ENCODE measurements around the gene PDLIM1.

PDLIM1 gene

DNA sequence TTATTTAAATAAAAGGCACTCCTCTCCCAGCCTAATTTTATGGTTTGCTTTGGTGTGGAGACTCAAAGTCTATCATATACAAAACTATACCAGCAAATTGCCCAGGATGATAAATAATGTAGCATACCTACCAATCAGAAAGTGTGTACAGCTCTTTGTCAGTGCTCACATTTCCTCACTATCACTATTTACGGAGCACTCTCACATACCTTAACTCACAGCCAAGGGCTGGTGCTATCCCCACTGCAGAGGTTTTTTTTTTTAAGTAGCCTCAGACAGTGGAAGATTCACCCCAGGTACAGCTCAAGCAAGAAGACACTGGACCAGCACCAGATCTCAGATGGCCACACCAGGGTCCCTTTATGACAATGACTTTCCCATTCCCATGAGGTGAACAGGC, 2.5 kb downstream of the PDLIM1 start:
- DNase-seq (ENCODE audit: low read depth), result no peak

DNA sequence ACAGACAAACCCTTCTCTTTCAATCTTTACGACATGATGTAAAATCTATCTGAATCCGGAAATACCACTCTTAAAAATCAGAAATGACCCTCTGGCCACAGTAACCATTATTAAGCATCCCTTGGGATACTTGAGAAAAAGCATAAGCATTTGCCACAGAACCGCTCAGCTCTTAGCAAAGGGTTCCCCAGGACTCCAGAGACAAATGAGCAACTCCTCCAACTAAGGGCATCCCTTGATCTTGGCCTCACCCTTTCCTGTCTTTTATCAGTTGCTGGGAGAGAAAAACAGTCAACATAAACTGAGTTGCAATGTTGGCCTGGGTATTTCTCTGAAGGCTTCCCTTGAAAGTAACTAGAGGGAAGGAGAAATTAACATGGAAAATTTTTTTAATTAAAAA, 3.5 kb downstream of the PDLIM1 start:
- no peak for DNase-seq (ENCODE audit: low read depth)

DNA sequence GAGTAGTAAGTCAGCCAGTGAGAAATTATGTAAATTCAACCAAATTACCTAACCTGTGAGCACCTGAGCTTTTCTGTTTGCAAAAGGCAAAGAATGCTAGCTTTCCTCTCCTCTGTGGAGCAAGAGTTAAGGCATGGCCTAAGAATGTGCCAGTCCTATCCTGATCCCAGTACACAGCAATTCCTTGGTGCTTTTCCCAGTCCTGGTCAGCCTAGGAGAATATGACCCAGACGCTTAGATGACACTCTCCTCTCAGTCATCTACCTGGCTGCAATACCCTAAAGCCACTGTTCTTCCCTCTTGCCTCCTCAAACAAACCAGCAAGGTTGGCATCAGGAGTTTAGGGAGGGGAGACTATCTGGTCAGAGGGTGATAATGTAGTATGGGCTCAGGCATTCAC, 4.1 kb downstream of the PDLIM1 start:
- DNase-seq (ENCODE audit: low read depth), result no peak

DNA sequence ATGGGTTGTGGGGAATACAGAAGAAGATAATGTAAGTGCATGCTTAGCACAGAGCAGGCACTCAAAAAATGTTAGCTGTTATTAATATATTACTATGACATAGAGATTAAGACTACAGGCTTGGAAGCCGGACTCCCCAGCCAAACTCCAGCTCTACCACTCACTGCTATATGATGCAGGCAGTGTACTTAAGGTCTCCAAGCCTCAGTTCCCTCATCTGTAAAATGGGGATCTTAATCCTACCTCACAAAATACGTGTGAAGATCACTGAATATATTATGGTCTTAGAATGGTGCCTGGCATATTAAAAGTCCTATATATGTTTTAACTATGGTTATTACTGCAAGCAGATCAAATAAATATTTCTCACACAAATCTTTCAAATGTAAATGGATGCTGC, 5.2 kb downstream of the PDLIM1 start:
- DNase-seq (ENCODE audit: low read depth), result no peak

DNA sequence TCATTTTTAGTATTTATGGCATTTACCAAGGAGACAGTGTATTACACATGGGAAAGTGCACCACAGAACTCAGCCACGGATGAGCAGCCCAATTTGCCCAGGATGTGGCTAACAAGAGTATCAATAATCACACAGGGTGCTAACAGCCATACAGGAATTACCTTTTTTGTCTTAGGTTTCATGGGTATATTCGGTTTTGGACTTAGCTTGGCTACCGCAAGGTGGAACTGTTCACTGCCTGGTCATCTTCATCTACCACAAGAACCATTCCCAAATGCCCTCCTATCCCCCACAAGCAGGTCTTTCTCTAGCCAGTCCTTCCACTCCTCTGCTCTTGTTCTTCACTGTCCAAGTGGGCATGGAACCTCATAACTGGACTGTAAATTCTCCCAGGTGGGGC, 6.0 kb downstream of the PDLIM1 start:
- no peak for DNase-seq (ENCODE audit: low read depth)

DNA sequence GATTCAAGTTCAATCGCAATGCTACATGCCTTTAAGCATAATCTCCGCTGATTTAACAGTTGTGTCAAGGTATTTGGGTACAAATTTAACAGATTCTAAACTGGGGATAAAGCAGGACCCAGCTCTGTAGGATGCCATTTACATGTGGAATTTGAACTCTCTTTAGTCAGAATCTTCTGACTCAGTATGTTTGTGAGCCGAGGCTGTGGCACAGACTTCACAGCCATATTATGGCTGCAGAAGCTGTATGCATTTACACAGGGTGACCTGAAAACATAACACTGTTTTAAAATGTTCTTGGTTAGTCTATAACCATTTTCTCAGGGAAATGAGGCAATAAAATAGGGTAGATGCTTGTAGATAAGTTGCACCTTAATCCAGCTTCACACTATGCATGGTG, 8.7 kb downstream of the PDLIM1 start:
- DNase-seq (ENCODE audit: low read depth), result no peak

DNA sequence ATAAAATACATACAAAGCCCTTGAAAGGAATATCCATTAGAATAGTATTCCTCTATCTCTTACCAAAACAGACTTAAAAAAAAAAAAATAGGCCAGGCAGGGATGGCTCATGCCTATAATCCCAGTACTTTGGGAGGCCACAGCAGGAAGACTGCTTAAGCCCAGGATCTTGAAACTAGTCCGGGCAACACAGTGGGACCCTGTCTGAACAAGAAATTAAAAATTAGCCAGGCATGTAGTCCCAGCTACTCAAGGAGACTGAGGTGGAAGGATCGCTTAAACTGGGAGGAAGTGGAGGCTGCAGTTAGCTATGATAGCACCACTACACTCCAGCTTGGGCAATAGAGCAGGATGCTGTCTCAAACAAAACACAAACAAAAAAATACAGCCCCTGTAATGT, 9.6 kb downstream of the PDLIM1 start:
- no peak for DNase-seq (ENCODE audit: low read depth)

DNA sequence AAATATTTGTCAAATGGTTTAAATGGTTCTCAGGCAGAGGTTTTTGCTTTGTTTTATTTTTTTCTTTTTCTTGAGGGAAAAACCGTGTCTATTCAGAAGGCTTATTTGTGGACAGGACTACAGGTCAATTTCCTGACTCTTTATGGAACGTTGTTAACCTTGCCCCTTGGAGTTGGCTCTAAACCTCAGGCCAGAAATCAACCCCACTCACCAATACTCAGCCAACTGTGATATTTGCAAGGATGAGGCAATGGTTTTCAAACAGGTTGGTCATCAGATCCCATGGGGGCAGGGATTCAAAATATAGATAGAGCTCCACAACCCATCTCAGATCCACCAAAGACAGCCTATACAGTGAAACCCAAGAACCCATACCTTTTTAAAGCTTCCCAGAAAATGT, 10.2 kb downstream of the PDLIM1 start:
- no peak for DNase-seq (ENCODE audit: low read depth)

DNA sequence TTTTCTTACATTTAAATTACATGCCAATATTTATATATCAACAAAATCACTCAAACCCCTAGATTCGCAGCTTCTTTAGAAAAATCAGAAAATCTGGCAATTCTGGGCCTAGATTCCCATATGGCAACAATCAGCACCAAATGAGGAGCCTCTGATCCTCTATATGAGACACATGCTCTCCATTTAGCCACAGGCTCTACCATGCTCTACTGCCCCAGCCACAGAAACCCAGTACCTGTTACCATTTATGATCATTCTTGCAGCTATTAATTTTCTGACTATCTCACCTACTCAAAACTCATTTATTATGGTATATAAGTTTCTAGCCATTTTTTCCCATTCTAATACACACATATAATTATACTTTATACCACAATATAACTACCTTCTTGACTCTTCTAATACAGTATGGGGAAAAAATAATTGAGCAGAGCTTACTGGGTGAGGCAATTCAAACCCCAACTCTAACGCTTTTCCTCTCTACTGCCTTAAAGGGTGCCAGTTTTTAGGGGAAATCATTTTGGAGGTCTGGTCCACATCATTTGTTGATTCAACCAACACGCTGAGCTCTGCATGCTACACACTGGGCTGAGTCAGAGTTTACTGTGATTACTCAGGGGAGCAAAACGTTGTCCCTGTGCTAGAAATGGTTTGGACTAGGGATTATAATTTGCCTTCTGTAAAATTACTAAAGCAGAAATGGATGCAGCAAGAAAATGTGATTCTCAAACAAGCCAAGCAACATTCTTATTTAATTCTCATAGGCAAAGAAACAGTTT, 11.6 kb downstream of the PDLIM1 start:
- no peak for DNase-seq (ENCODE audit: low read depth)

DNA sequence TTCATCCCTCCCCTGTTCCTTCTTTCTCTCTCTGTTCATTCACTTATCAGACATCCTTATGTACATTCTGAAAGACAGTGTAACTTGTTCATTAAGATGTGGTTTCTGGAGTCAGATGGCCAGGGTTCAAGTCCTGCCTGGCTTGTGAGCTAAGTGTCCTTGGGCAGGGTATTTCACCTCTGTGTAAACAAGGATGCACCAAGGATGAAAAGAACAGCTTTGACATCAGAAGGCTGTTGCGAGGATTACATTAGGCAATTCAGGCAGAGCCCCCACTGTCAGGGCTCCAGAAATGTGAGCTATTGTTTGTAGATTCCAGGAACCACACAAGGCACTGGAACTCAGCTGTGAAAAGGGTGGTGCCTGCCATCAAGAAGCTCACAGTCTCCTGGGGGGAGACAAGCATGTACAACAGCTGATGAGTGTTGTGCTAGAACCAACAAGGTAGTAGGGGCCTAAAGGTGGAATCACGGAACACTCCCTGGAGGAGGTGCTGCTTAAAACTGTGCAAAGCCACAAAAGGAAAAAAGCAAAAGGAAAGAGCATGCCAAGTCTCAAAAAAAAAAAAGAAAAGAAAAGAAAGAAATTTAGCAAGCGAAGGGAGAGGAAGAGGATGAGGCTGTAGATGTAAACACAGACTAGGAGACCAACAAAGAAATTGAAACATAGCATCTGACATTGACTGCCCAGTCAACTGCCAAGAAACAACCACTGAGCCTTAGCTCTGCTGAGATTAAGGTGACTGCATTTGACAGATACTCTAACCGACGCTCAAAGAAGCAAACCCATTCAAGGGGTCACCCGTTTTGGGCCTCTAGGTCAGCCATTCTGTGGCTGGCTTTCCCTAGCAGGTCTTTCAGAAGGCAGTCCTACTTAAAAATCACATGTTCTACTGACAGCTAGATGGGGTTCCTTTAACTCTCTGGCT, 12.5 kb downstream of the PDLIM1 start:
- DNase-seq (ENCODE audit: low read depth), result no peak

DNA sequence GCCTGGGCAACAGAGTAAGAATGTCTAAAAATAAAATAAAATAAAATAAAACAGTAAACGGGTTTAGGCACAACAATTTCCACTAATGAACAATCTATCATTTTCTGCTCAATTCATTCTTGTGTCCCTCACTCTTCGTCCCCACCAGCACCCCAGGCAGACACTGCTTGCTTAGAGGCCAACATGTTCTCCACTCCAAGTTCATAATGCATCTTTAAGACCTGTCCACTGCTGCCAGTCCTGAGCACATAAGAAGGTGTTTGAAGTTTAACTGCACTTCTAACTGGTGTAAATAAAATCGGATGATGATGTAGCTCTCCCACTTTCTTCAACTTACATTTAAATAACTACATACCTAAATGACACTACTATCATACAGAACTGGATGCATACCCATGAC, 13.2 kb downstream of the PDLIM1 start:
- no peak for DNase-seq (ENCODE audit: low read depth)

DNA sequence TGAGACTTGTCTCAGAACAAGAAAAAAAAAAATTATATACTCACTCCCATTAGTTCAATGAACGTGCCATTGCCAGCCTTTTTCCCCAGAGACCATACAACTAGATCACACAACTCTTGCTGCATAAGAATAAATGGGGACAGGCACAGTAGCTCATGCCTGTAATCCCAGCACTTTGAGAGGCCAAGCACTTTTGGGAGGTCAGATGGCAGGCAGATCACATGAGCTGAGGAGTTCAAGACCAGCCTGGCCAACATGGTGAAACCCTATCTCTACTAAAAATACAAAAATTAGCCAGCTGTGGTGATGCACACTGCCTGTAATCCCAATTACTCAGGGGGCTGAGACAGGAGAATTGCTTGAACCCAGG, 13.6 kb downstream of the PDLIM1 start:
- DNase-seq (ENCODE audit: low read depth), result no peak

DNA sequence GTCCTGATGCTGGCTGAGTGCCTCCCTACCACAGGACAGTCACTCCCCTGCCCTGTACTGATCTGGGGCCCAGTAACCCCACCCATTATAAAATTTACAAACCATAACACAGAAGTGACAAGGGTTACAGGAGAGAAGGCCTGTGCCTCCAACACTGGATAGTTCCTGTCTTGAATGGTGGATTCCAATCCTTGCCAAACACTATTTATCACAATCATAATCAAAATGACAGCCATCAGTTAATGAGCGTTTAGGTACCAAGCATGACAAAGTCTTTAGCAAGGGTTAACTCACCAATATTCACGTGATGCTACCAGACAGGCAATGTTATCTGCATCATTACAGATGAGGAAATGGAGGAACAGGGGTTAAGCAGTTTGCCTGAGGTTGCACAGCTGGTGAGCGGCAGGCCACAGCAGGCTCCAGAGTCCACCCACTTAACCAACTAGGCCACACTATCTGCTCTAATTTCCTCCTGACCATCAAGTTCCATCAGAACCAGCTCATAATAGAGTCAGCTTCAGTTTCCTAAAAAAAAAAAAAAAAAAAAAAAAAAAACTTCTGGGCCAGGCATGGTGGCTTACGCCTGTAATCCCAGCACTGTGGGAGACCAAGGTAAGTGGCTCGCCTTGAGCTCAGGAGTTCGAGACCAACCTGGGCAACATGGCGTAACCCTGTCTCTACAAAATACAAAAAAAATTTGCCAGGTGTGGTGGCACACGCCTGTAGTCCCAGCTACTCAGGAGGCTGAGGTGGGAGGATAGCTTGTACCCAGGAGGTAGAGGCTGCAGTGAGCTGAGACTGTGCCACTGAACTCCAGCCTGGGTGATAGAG, 14.2 kb downstream of the PDLIM1 start:
- no peak for DNase-seq (ENCODE audit: low read depth)

DNA sequence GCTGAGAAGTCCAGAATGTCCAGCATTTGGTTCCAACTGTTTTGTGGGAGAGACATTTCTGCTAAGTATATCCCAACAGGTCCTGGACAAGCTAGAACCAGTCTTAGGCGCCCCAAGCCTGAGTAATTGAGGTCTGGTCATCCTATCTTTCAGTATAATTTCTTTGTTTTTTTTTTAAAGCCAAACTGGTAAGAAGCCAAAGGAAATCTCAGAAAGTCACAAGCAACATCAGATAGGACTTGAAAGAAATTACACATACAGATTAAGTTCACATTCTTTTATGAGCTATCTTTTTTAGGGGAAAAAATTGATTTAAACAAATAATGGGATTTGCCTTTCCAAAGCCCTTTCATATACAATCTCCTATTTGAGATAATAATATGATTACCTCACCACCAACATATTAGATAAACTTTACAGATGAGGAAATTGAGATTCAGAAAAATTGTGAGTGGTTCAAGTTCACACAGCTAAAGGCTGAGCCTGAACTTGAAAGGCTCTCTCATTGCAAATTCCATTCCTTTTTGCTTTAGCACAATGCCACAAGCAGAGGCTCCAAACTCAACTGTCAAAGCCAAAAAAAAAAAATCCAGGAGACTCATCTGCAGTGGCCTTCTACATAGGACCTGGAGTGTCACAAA, 15.0 kb downstream of the PDLIM1 start:
- no peak for DNase-seq (ENCODE audit: low read depth)

DNA sequence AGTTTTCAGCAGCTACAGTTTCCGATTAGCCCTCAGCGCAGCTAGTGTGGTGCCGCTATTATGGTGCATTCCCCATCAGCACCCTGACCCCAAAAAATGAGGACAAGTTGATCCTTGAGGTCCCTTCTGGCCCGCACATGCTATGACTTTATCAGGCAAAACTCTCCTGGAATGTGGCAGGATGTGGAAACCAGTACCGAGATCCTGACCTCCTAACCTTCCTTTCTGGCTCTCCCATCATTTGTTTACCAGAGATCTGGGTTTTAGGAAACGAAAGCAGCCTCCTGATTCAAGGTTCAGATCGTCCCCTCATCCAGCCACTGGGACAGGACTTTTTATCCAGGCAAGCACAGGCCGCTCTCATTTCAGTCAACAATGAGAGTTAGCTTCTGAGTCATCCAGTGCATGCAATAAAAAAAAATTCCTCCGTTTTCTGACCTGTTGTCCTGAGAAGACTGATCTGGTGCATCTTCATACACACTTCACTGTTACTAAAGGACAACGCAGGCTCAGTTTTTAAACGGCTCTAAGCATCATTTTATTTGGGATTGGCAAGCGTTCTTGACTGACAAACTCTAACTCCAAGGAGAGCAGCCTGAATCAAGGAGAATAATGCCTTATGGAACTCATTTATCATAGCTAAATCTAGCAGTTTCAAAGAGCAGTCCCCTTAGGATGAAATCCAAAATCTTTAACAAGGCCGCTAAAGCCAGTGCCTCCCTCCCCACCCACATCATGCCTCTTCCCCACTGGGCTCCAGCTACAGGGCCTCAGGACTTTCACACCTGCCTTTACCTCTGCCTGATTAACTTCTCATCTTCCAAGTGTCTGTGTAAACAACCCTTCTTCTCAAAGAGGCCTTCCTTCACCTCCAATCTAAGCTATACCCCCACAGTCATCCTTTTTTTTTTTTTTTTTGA, 17.1 kb downstream of the PDLIM1 start:
- DNase-seq (ENCODE audit: low read depth), result peak; percentile 91

DNA sequence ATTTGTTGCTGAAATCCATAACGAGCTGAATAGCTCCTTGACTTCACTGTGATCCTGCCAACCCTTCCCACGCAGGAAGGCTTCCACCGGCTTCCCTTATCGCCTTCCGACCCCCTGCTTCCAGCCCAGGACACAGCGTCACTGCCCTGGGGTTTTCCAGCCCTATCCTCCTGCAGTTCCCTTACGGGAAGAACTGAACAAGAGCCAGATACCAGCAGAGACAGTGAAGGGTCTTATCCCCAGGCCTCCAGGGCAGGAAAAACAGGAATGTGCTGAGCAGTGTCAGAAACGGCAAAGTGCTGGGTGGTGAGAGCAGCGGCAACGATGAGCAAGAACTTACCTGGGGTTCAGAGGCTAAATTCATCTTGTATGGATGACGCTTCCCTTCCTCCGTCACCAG, 22.4 kb downstream of the PDLIM1 start:
- DNase-seq (ENCODE audit: low read depth), result no peak

DNA sequence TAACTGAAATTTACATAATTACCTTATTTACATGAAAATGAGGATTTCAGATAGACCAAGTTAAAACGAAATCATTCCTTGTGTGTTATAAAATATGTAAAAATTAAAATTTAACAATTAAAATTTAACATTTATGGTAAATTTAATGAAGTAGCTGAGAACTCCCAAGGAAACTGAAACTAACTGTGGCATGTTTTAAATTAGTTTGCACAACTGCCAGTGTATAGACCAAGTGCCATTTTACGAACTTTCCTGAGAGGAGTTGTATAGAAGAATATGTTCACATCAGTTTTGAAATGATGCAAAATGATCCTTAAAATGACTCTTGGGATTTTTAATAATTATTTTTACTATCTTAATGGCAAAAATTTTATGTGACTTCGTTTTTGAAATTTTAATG, 23.6 kb downstream of the PDLIM1 start:
- no peak for DNase-seq (ENCODE audit: low read depth)

DNA sequence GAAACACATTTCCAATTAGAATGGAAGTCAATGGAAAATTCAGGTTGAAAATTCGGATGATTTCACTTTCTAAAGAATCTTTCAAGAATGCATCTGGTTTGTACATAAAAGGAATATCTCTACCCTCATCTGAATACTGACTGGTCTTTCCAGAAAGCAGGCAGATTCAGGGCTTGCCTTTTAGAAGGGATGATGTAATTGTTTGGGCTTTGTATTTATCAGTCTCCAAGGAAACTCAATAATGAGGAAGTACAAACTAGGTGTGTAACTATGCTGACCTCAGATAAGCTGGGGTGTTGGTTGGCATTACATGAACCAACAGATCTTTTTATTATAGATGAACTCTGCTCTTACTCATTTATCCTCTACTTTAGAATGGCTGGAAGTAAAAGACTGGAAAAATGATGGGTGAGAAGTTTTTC, 24.1 kb downstream of the PDLIM1 start:
- DNase-seq (ENCODE audit: low read depth), result peak; percentile 83

DNA sequence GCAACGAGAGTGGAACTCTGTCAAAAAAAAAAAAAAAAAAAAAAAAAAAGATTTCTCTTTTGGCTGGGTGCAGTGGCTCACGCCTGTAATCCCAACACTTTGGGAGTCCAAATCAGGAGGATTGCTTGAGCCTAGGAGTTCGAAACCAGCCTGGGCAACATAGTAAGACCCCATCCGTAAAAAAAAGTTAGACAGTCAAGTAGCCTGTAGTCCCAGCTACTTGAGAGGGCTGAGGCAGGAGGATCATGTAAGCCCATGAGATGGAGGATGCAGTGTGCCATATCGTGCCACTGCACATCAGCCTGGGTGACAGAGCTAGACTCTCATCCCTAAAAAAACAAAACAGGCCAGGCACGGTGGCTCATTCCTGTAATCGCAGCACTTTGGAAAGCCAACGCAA, 25.2 kb downstream of the PDLIM1 start:
- DNase-seq (ENCODE audit: low read depth), result no peak

DNA sequence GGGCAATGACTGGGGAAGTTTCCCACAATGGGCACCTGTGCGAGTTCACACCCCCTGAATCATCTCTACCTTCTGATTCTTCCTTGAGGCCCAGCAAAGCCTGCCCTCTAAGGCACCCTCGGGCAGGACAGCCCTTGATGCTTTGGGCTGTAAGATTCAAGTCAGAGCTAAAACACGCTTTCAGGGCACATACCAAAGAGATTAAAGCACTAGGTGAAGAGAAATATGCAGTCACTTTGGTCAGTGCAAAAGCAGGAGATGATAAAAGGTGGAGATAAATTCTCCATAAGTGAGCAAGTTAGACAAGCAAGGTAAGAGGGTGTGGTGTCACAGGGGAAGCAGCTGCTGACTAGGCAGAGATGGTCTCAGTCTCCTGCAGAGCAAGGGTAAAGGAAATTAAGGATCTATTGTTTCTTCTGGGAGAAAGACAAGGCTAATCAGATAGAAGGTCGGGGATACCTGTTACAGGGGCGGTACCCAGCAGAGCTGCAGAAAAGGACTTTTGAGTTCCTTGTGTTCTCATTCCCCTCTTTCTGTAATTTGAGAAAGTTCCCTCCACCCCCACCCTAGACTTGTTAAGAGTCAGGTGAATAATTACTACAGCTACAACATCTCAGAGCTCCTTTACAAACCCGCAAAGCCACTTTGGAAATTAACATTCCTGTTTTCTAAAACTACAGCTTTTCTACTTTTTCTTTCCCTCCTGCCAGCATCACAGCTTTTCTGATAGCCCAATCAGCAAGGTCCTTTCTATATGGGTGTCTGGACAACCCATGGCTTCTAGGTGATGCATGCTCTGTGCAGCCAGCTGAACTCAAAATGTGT, 26.4 kb downstream of the PDLIM1 start:
- DNase-seq (ENCODE audit: low read depth), result no peak
